MCF 10A (cell line): ENCODE data around the gene ZNF221. TPM values are rescaled to one million over a fixed set of nuclear protein-coding genes. Genes with fewer than 3 reads are reported as not detected.

Source experiments
- BruUV-seq: library from RNA; stranded (reverse); fragments of 400-500 nt; replicated peaks from 2 replicates; lab custom pipeline; 2021; lab: Mats Ljungman, UMichigan
- CTCF ChIA-PET: fragments of 300-600 bp; sonication (Branson Sonifier 250); formaldehyde crosslinking; extraction: SDS; loops from one replicate; lab custom pipeline; 2021; ENCODE audit warnings: antibody characterized with exemption, inconsistent platforms; lab: Yijun Ruan, JAX
- POLR2A ChIA-PET: fragments of 300-600, 350-650 bp; sonication (Branson Sonifier 250); formaldehyde crosslinking; extraction: SDS; loops from one replicate; lab custom pipeline; 2020; ENCODE audit warnings: antibody characterized with exemption, inconsistent platforms; lab: Yijun Ruan, JAX
- DNase-seq: peaks from one replicate; pipeline ENCODE4 v3.0.0-alpha.2; 2018; ENCODE audit not compliant: unreplicated experiment
- H3K27ac Mint-ChIP-seq: one replicate; pipeline ENCODE4 v1.8.0; 2022; ENCODE audit warnings: mild to moderate bottlenecking, low read depth, mixed read lengths; ENCODE audit not compliant: unreplicated experiment
- H3K27me3 Mint-ChIP-seq: one replicate; pipeline ENCODE4 v1.8.0; 2022; ENCODE audit warnings: mixed read lengths; ENCODE audit not compliant: insufficient read depth, unreplicated experiment
- H3K36me3 Mint-ChIP-seq: one replicate; pipeline ENCODE4 v1.8.0; 2022; ENCODE audit warnings: mild to moderate bottlenecking, moderate library complexity, mixed read lengths; ENCODE audit not compliant: insufficient read depth, unreplicated experiment
- H3K4me1 Mint-ChIP-seq: one replicate; pipeline ENCODE4 v1.8.0; 2022; ENCODE audit warnings: mixed read lengths; ENCODE audit not compliant: insufficient read depth, unreplicated experiment
- H3K4me3 Mint-ChIP-seq: one replicate; pipeline ENCODE4 v1.8.0; 2022; ENCODE audit warnings: mild to moderate bottlenecking, moderate library complexity, mixed read lengths; ENCODE audit not compliant: unreplicated experiment
- H3K9me3 Mint-ChIP-seq: one replicate; pipeline ENCODE4 v1.8.0; 2022; ENCODE audit warnings: mixed read lengths; ENCODE audit not compliant: unreplicated experiment
- CTCF ChIP-seq: fragments of 200-600 bp; IDR thresholded peaks from one replicate; pipeline ENCODE4 v1.8.0; 2022; ENCODE audit warnings: antibody characterized with exemption, mild to moderate bottlenecking; ENCODE audit not compliant: unreplicated experiment
- intact Hi-C: fragments of 100-400 bp; cut with micrococcal nuclease; formaldehyde crosslinking; loops from 2 replicates; pipeline ENCODE4 v1.14.1; 2022
- total RNA-seq: library from RNA; stranded (reverse); gene quantifications from 2 replicates; pipeline ENCODE4 v1.2.3, GENCODE V29; 2022

The ZNF221 gene
- total RNA-seq, 1 experiment from 2014 or later: 1.2 TPM

GRCh38 chr19:43913383-43913782 lies 37.6 kb upstream of the ZNF221 start:
- TF ChIP-seq CTCF: no peak
- DNase-seq: no peak
- POLR2A ChIA-PET: interaction anchor here (0.6 to 0.8 kb wide), 2 partner anchors 70 to 651 kb away, joined by 3 to 5 read pairs; partner anchors contain the start of gene ZNF155
- CTCF ChIA-PET: interaction anchor here (0.6 kb wide), 1 partner anchor 59 kb away, joined by 3 read pairs; no protein-coding TSS in a partner anchor
- no TSS peak for BruUV-seq
- Mint-ChIP-seq H3K36me3 (peaks cover 49% of the 10 kb centered on the region), H3K27ac (no peak overlapping the region), H3K9me3 (peaks cover 37% of the 10 kb centered on the region), H3K4me1 (no peaks in the 10 kb centered on the region), H3K27me3 (no peaks in the 10 kb centered on the region), H3K4me3 (no peak overlapping the region)
- intact Hi-C loops: no loop called here

GRCh38 chr19:43914051-43914450 lies 37.0 kb upstream of the ZNF221 start:
- DNase-seq: no peak
- Mint-ChIP-seq H3K4me1 (no peaks in the 10 kb centered on the region), H3K27me3 (no peaks in the 10 kb centered on the region), H3K4me3 (no peak overlapping the region), H3K36me3 (peaks cover 56% of the 10 kb centered on the region), H3K9me3 (peaks cover 40% of the 10 kb centered on the region), H3K27ac (no peak overlapping the region)
- BruUV-seq: no TSS peak
- CTCF ChIA-PET: interaction anchor here (0.7 kb wide), 1 partner anchor 129 kb away, joined by 3 read pairs; no protein-coding TSS in a partner anchor
- POLR2A ChIA-PET: interaction anchor here (0.7 to 1.0 kb wide), 2 partner anchors 21 to 88 kb away, joined by 4 read pairs; partner anchors contain the start of gene ZNF45
- no peak for TF ChIP-seq CTCF
- intact Hi-C loops: no loop called here

GRCh38 chr19:43923875-43924274 lies 27.2 kb upstream of the ZNF221 start:
- Mint-ChIP-seq H3K9me3 (peaks cover 11% of the 10 kb centered on the region), H3K36me3 (peaks cover 89% of the 10 kb centered on the region), H3K27me3 (no peaks in the 10 kb centered on the region), H3K4me3 (no peak overlapping the region), H3K27ac (no peak overlapping the region), H3K4me1 (no peaks in the 10 kb centered on the region)
- BruUV-seq: no TSS peak
- no peak for DNase-seq
- intact Hi-C loops: no loop called here
- ChIA-PET CTCF (interaction anchor here (1.0 kb wide), 1 partner anchor 26 kb away, joined by 3 read pairs; no protein-coding TSS in a partner anchor), POLR2A (no interaction called here)
- no peak for TF ChIP-seq CTCF

GRCh38 chr19:43928820-43929219 lies 22.2 kb upstream of the ZNF221 start:
- TF ChIP-seq CTCF: no peak
- DNase-seq: no peak
- no peaks in the 10 kb centered on the region for H3K9me3 Mint-ChIP-seq
- H3K4me1 Mint-ChIP-seq: peaks cover under 1% of the 10 kb centered on the region
- CTCF ChIA-PET: interaction anchor here (0.8 kb wide), 1 partner anchor 842 kb away, joined by 4 read pairs; no protein-coding TSS in a partner anchor
- intact Hi-C loops: no loop called here
- peaks cover 76% of the 10 kb centered on the region for H3K36me3 Mint-ChIP-seq
- POLR2A ChIA-PET: no interaction called here
- H3K27me3 Mint-ChIP-seq: no peaks in the 10 kb centered on the region
- no peak overlapping the region for H3K4me3 Mint-ChIP-seq
- H3K27ac Mint-ChIP-seq: no peak overlapping the region
- no TSS peak for BruUV-seq
